Measurements from ENCODE around the gene MYZAP.
A peak's percentile ranks its signal among the peaks of the same experiment; 100 is the strongest.

The MYZAP gene

DNA sequence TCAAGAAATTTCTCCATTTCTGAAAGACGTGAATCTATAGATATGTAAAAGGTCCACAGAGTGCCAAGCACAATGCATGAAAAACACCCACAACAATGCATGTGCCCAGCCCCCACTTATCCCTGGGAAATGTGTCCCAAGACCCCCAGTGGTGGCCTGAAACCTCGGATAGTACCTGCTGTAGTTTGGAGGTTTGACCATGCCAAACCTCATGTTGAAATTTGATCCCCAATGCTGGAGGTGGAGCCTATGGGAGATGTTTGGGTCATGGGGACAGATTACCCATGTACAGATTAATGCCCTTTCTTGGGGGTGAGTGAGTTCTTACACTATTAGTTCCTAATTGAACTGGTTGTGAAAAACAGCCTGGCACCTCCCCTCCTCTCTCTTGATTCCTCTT, 21.4 kb upstream of the MYZAP start:
- no peak for ATAC-seq
- TF ChIP-seq BACH2 (CRISPR knock-in tag; IDR thresholded peaks at IDR 0.05; ENCODE audit: borderline replicate concordance): no peak

DNA sequence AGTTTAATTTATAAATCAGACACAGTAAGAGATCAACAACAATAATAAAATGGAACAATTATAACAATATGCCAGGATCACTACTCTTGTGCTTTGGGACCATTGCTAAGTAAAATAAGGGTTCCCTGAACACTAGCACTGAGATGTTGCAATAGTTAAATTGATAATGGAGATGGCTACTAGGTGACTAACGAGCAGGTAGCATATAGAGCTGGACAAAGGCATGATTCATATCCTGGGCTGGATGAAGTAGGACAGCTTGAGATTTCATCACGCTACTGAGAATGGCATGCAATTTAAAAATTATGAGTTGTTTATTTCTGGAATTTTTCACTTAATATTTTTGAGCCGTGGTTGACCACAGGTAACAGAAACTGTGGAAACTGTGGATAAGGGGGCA, 20.7 kb upstream of the MYZAP start:
- ATAC-seq: no peak
- TF ChIP-seq SNAI2 (CRISPR knock-in tag; IDR thresholded peaks at IDR 0.05) (no peak), ZNF8 (CRISPR knock-in tag; IDR thresholded peaks at IDR 0.05) (no peak), TOX (CRISPR knock-in tag; IDR thresholded peaks at IDR 0.05; ENCODE audit: borderline replicate concordance) (no peak)

DNA sequence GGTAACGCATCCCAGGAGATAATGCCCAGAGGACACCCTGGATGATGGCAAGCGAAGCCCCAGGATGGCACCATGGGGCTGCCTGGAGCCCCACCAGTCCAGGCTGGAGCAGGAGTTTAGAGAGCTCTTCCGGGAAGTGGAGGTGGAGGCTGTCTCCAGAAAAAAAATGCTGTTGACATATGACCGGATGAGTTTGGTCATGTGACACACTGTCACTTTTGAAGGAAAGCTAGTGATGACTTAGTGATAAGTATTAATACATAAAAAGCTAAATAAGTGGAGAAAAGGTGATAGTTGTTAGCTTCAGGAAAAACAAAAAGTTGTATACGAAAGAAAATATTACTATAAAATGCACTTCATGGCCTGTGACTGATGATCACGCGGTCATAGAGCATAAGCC, 20.0 kb upstream of the MYZAP start:
- TF ChIP-seq ZC3H10 (CRISPR knock-in tag; IDR thresholded peaks at IDR 0.05): no peak
- TF ChIP-seq PPARA (CRISPR knock-in tag; IDR thresholded peaks at IDR 0.05; ENCODE audit: borderline replicate concordance): no peak
- TF ChIP-seq, protein P1, sequence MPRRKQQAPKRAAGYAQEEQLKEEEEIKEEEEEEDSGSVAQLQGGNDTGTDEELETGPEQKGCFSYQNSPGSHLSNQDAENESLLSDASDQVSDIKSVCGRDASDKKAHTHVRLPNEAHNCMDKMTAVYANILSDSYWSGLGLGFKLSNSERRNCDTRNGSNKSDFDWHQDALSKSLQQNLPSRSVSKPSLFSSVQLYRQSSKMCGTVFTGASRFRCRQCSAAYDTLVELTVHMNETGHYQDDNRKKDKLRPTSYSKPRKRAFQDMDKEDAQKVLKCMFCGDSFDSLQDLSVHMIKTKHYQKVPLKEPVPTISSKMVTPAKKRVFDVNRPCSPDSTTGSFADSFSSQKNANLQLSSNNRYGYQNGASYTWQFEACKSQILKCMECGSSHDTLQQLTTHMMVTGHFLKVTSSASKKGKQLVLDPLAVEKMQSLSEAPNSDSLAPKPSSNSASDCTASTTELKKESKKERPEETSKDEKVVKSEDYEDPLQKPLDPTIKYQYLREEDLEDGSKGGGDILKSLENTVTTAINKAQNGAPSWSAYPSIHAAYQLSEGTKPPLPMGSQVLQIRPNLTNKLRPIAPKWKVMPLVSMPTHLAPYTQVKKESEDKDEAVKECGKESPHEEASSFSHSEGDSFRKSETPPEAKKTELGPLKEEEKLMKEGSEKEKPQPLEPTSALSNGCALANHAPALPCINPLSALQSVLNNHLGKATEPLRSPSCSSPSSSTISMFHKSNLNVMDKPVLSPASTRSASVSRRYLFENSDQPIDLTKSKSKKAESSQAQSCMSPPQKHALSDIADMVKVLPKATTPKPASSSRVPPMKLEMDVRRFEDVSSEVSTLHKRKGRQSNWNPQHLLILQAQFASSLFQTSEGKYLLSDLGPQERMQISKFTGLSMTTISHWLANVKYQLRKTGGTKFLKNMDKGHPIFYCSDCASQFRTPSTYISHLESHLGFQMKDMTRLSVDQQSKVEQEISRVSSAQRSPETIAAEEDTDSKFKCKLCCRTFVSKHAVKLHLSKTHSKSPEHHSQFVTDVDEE (CRISPR knock-in tag; IDR thresholded peaks at IDR 0.05): no peak
- TF ChIP-seq ISL1 (CRISPR knock-in tag; IDR thresholded peaks at IDR 0.05): no peak
- TF ChIP-seq, protein P2, sequence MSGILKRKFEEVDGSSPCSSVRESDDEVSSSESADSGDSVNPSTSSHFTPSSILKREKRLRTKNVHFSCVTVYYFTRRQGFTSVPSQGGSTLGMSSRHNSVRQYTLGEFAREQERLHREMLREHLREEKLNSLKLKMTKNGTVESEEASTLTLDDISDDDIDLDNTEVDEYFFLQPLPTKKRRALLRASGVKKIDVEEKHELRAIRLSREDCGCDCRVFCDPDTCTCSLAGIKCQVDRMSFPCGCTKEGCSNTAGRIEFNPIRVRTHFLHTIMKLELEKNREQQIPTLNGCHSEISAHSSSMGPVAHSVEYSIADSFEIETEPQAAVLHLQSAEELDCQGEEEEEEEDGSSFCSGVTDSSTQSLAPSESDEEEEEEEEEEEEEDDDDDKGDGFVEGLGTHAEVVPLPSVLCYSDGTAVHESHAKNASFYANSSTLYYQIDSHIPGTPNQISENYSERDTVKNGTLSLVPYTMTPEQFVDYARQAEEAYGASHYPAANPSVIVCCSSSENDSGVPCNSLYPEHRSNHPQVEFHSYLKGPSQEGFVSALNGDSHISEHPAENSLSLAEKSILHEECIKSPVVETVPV (CRISPR knock-in tag; IDR thresholded peaks at IDR 0.05): no peak
- no peak for TF ChIP-seq BACH2 (CRISPR knock-in tag; IDR thresholded peaks at IDR 0.05; ENCODE audit: borderline replicate concordance)
- no peak for TF ChIP-seq GLIS3 (CRISPR knock-in tag; IDR thresholded peaks at IDR 0.05)
- no peak for TF ChIP-seq TCF4 (CRISPR knock-in tag; IDR thresholded peaks at IDR 0.05; ENCODE audit: borderline replicate concordance)
- TF ChIP-seq ZNF70 (CRISPR knock-in tag; IDR thresholded peaks at IDR 0.05): no peak
- no peak for TF ChIP-seq SNAI2 (CRISPR knock-in tag; IDR thresholded peaks at IDR 0.05)
- no peak for TF ChIP-seq OSR1 (CRISPR knock-in tag; IDR thresholded peaks at IDR 0.05)
- TF ChIP-seq, protein P3, sequence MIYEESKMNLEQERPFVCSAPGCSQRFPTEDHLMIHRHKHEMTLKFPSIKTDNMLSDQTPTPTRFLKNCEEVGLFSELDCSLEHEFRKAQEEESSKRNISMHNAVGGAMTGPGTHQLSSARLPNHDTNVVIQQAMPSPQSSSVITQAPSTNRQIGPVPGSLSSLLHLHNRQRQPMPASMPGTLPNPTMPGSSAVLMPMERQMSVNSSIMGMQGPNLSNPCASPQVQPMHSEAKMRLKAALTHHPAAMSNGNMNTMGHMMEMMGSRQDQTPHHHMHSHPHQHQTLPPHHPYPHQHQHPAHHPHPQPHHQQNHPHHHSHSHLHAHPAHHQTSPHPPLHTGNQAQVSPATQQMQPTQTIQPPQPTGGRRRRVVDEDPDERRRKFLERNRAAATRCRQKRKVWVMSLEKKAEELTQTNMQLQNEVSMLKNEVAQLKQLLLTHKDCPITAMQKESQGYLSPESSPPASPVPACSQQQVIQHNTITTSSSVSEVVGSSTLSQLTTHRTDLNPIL (CRISPR knock-in tag; IDR thresholded peaks at IDR 0.05; ENCODE audit: low read depth): no peak
- no peak for ATAC-seq

DNA sequence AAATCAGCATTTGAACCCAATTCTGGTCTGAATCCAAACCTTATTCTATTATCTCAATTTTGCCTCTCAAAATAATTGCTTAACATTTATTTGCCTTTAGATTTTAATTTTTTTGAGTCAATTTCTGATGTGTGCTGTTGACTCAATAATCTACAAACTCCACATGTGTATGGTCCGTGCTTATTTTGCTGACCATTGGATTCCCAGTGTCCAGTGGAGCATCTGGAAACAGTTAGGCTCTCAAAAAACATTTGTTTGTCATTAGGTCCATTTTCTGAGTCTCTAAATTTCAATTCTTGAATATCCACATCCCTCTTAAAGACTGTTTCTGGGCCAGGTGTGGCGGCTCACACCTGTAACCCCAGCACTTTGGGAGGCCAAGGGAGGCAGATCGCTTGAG, 19.2 kb upstream of the MYZAP start:
- TF ChIP-seq ZNF565 (CRISPR knock-in tag; conservative IDR thresholded peaks at IDR 0.05; ENCODE audit: low read depth) (no peak), TCF4 (CRISPR knock-in tag; IDR thresholded peaks at IDR 0.05; ENCODE audit: borderline replicate concordance) (peak; percentile 72)
- ATAC-seq: no peak

DNA sequence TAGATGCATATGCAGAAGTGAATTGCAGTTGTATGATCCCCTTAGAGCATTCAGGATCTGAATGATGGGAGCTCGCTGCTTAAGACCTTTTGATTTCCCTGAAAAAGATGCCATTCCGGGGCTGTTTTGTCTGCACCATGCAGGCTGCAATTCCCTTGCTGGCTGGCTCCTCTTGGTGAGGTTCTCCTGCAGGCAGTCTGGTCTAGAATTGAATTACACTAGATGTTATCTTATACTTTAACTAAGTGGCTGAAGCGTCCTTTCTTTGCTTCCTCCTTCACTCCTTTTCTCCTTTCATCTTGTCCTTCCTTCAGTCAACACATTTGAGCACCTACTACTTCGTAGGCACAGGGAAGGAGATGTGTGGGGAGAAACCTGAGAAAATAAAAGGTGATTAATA, 18.6 kb upstream of the MYZAP start:
- peak; percentile 38; the same call in 1 of the 3 replicates for ATAC-seq
- TF ChIP-seq, protein P4, sequence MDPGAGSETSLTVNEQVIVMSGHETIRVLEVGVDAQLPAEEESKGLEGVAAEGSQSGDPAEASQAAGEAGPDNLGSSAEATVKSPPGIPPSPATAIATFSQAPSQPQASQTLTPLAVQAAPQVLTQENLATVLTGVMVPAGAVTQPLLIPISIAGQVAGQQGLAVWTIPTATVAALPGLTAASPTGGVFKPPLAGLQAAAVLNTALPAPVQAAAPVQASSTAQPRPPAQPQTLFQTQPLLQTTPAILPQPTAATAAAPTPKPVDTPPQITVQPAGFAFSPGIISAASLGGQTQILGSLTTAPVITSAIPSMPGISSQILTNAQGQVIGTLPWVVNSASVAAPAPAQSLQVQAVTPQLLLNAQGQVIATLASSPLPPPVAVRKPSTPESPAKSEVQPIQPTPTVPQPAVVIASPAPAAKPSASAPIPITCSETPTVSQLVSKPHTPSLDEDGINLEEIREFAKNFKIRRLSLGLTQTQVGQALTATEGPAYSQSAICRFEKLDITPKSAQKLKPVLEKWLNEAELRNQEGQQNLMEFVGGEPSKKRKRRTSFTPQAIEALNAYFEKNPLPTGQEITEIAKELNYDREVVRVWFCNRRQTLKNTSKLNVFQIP (CRISPR knock-in tag; IDR thresholded peaks at IDR 0.05; ENCODE audit: borderline replicate concordance, low read depth): no peak
- TF ChIP-seq, protein P2 (CRISPR knock-in tag; IDR thresholded peaks at IDR 0.05): no peak
- no peak for TF ChIP-seq ESRRG (CRISPR knock-in tag; IDR thresholded peaks at IDR 0.05)
- TF ChIP-seq, protein P1 (CRISPR knock-in tag; IDR thresholded peaks at IDR 0.05): no peak
- TF ChIP-seq TOX (CRISPR knock-in tag; IDR thresholded peaks at IDR 0.05; ENCODE audit: borderline replicate concordance): no peak
- no peak for TF ChIP-seq OSR1 (CRISPR knock-in tag; IDR thresholded peaks at IDR 0.05)

Data from SK-N-SH treated with all-trans-retinoic acid at 6 μM for 48 hours (cell line).